Glomerular visceral epithelial cell (primary cell): Measurements from ENCODE around the gene SYT6.
A peak's percentile ranks its signal among the peaks of the same experiment; 100 is the strongest.

Experiments
- DNase-seq: peaks from one replicate; pipeline ENCODE4 v3.0.0-alpha.2; 2016; ENCODE audit errors: extremely low spot score

Gene SYT6

DNA sequence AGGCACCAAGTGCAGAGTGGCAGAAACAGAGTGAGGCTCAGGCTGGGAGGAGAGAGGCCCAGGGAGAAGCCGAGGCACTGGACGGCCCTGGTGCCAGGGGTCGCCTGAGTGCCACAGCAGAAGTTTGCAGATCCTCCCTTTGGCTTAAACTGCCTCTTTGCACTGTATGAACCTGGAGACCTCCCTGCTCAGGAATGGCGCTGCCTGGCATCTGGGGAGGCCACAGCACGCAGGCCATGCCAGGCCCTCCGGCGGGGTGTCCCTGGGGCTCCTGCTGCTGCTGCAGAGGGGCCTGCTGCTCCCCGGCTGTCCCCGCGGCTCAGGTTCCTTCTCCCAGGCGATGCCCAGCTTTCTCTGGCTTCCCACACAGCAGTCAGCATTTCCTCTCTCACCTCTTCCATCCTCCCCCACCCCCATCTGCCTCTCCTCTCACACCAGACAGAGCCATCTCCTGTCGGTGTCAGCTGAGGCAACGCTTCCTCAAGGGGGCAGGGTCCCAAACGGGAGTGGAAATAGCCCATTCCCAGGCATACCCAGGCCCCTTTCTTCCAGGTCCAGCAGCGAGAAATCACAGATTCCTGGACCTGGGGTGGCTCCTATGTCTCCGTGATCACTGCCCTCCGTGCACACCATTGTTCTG lies 35.2 kb downstream of the SYT6 start:
- DNase-seq, result no peak

DNA sequence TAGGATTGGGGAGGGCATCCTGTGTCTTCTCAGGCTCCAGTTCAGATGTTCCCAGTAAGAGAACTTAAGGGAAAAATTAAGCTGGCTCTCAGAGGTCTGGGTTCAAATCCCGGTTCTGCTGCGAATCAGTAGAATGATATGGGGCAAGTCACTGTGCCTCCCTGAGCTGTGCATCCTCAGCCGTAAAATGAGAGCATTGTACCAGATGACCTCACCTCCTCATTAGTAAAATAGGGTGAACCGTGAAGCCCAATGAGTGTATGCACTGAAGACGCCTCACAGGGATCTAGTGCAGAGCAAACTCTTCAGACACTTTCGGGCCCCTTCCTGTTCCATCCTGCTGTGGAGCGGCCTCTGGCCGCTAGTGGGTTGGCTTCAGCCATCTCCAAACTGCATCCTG lies 36.0 kb downstream of the SYT6 start:
- DNase-seq, result no peak

DNA sequence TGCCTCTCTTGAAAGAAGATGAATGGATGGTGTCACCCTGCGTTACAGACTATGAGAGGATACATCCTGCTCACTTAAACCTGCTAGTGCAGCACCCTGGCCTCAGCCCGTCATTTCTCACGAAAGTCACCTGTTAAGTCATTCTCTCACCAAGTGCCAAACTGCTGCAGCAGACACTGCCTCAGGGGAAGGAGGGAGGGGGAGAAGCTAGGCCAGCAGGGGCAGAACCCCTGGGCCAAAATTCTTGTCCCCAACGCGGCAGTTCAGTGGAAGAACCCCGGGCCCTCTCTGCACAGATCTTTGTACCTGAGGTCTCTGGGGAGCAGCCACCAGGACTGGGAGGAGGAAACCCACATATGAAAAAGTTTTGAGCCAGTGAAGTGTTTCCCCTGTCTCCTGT lies 37.6 kb downstream of the SYT6 start:
- DNase-seq, result no peak

DNA sequence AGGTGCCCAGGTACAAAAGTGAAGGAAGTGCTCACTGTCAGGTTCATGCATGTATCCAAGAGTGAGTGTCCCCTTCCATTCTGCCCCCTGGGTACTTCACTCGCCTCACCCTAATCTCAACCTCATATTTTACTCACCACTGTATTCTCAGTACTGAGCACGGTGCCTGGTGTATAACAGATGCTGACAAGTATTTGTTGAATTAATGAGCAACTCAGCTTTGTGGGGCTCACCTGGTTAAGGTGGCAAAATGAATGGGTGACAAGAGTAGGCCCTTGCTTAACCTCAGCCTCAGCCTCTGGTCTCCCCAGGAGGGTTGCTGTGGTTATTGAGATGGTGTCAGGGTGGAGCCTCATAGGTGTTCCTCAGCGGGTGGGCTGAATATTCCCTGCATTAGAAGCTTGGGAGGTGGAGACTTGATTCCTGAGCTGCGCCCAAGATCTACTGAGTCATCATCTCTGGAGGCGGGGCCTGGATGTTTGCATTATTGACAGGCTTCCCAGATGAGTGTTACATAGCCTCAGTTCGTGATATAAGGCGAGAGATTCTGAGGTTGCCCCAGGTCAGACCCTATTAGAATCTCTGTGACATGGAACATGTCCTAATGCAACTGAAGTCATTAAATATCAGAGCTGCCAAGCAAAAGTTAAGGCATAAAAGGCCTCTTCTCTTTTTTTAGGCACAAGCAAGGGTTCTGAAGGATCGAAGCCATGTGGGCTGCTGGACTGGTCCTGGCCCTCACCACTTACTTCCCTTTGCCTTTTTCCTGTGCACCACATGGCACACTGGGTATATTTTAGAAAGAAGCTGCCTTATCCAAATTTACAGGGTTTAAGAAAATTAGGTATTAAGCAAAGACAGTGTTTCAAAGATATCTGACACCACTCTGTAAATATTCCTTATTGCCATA lies 39.2 kb downstream of the SYT6 start:
- no peak for DNase-seq

DNA sequence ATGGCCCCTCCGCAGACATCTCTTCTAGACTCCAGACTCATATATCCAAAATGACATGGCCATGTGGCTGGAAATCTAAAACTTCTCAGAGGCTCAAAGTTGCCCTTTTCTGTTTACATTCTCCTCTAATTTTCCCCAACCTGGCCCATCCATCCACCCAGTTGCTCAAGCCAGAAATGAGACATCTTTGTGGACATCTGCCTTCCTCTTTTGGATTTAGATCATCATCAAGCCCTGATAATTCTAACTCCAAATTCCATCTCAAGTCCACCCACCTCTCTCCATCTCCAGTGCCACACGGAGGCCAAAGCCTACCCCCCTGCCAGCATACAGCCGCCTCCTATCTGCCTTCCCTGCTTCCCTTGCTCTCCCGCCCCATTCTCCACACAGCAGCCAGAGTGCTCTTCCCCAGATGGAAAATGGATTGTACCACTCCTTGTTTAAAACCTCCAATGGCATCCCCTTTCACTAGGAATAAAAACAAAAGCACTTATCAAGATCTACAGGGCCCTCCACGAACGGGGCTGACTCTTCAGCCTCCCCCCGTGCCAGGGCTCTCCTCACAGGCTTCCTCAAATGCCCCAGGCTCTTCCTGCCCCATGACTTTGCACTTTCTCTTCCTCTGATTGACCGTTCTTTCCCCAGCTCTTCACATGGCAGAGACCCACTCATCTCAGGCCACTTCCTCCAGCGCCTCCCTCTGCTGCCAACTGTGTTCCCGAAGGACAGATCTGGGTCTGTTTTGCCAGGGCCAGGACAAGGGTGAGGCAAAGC lies 40.1 kb downstream of the SYT6 start:
- DNase-seq, result no peak

DNA sequence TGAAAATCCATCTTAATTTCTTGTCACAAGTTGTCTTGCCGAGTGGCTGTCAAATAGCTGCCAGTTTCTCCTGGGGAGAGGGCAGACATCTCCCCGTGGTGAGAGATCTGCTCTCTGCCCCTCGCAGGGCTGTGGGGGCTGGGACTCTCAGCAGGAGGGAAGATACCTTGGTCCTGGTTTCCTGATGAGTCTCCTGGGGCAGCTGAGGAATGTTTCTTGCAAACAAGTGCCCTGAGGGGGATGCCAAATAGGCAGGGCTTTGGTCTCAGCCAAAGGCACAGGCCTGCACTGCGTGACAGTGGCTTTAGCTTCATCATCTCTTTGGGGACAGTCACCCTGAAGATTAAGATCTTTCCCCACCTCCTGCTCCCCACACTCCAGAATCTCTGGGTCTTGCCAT lies 40.9 kb downstream of the SYT6 start:
- no peak for DNase-seq

DNA sequence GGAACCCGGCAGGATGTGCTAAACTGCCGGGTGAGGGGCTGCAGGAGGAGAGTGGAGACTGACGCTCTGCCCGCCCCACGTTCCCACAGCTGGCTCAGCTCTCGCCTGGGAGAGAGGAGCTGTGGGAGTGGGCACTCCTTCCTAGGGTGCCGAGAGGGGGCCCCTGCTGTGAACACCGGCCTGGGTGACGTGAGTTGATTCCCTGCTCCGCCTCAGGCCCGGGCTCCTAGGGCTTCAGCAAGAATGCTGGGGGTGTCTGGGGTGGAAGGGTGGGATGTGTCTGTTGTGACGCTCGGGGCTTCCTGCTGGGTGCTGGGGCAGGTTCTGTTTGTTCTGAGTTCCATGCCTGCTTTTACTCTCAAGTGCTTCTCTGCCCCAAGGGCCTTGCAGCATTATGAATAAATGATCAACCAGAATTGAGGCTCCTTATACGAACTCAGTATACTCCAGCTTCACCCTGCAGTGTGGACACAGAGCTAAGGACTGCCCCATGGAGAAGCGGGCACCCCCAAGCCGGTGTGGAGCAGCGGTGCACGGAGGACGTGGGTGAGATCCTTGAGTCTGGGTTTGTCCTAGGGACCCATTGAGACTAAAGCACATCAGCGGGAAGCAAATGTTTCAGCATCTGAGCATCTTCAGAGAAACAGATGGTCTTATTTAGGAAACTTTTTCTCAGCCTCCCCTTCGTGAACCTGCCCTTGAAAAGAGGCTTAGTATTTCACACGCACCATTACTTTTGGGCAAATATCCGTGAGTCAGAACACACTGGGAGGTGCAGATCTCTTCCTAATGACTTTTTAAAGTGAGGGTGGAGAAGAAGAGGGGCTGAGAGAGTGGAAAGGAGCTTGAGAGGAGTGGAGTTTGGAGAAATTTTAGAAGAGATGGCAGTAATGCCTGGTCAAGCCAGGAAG lies 41.7 kb downstream of the SYT6 start:
- DNase-seq, result no peak

DNA sequence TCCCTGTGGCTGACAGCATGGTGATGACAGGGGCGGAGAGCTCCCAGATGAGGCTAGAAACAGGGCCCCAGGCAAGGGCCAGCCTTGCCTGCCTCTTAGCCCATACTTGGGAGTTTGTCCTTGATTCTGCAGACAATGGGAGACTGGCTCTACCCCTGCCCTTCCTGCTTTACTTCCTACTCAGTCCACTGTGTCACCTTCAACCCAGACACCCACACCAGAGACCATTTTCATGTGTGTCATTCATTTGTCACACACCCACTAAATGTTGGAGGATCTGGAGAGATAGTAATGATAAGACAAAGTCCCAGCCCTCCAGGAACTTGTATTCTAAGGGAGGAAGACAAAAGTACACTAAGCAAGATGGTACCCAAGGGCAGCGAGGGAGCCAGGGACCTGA lies 43.7 kb downstream of the SYT6 start:
- DNase-seq, result no peak

DNA sequence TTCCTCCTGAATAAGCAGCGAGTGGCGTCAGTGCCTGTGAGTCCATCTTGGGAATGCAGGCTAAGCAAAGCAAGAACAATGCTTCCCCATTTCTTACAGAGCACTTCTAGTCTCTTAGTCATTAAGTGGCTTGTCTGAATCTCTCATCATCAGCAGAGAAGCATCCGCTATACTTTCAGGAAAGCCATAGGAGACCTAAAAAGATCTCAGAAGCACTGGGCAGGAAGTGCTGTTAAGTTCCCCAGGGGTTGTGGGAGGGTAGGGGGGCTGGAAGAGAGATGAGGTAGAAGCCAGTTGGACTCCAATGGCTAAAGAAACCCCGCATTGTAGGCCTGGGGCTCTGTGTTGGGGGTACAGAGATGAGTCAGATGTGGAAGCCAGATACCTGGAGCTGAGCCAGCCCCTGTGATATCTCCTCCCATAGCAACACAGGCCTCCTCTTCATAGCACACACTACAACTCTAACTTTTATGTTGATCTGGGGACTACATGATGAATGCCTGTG lies 44.9 kb downstream of the SYT6 start:
- DNase-seq, result peak; percentile 4

DNA sequence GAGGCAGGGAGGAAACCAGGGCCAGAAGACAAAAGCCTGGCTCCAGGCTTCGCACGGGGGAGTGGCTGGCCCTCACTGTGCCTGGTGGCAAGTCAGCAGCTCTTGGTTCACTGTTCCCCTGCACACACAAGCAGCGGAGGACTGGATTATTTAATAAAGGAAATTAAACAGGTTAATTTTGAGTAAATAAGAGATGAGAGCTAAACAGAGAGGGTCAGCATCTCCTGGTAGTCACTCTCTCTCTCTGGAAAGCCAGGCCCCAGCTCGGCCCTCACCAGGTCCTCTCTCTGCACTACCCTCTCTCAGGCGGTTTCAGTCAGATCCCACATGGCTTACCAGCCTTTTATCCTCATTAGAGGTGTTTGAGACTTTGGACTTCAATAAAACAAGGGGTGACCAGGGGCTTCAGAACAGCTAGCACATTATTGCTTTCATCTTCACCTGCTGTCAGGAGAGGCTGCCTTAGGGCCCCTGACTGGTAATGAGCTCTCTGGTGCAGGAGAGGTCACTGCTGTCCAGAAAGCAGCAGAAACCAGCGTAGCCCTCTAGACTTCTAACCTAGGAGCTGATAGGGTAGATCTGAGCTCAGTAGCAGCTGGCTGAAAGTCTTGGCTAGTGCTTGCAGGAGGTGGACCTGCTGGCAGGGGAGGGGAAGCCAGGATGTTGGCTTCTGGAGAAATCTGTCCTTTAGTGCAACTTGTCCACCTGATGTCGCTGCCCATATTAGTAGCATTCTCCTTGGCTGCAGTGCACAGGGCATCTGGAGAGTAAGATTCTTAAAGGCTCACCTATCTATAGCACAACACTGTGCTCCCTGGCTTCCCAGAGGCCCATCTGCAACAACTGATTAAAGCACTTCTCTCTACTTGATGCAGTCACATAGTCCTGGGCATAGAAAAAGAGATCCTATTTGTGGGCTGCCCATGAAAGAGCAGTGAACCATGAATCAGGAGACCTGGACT lies 45.9 kb downstream of the SYT6 start:
- no peak for DNase-seq

DNA sequence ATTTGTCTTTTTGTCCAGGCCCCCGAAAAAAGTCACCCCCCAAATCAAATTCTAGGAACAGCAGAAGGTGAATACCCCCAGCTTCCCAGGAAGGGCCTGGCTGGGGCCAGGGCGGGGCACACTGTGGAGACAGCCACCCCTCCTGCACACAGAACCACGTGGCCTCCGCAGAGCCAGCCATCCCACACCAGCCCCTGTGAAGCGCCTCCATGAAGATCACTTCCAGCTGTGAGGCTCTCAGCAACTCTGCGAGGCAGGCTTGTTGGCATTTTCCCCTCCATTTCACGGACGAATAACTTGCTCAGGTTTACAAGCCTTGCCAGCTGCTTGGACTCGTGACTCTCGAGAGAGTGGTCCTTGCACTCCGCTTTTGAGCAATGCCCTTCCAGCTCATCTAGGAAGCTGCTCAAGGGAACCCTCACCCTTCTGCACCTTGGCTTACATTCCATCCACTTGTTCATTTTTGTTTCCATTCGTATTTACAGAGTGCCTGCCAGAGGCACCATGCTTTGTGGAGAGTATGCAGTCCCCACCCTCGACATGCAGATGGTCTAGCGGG lies 48.2 kb downstream of the SYT6 start:
- DNase-seq, result no peak

DNA sequence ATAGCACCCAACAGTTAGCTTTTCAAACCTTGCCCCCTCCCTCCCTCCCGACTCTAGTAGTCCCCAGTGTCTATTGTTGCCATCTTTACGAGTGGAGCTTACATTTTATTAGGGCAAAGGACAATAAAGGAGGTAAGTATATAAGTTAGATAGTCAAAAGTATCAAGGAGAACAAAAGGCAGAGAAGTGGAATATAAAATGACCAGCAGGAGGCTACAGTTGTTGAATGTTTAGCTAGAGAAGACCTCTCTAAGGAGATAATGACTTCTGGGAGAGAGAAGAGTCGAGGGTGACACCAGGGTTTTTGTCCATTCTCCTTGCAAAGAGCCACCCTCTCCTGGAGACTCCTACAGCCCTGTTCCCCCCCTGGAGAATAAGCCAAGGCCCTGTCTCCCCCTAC lies 48.7 kb downstream of the SYT6 start:
- DNase-seq, result no peak

DNA sequence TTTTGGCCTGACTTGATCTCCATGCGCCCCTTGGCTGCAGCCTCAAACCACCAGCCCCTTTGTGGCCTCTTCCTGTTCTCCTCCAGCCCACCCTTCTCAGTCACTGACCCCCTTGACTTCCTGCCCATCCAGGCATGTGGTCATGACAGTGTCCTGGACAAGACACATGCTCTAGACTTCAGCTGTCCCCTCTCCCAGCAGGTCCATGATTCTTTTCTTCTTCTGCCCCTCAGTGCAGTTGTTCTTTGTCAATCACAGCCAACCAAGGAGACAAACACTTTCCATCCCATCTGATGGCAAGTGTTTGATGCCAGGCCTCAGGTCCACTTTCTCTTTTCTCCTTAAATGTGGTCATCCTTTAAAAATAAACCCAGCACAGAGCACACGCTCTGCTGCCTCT lies 49.7 kb downstream of the SYT6 start:
- DNase-seq, result no peak

DNA sequence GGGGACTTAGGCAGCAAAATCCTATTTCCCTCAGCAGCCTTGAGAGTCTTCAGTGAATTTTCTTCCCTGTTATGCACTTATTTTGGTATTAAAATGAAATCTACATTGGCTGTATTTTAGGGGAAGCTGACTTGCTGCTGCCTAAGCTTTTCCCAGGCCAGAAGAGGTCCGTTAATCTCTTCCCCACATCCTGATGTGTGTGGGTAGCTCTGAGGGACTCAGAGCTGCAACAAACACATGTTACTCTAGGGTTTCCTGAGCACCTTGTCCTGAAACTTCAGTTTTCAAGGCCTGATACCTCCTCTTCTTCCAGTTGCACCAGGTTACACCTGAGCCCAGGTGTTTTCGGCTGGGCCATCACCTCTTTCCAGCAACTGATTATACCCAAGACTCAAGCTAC lies 51.5 kb downstream of the SYT6 start:
- no peak for DNase-seq

DNA sequence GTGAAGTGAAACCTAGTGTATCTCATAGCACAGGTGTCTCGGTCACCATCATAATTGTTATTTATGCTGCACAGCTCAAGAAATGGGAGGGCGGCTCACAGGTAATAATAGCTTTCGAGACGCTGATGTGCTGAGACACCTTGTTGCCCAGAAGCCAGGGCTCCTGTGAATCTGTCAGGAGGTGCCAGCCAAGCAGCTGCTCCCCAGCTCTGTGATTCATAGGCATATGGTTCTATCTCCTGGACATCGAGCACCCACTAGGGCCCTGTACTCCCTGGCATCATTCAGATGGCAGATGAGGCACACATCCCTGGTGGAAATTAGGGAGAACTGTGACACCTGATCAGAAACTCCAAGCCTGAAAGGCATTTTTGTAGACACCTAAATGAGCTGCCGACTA lies 53.5 kb downstream of the SYT6 start:
- no peak for DNase-seq

DNA sequence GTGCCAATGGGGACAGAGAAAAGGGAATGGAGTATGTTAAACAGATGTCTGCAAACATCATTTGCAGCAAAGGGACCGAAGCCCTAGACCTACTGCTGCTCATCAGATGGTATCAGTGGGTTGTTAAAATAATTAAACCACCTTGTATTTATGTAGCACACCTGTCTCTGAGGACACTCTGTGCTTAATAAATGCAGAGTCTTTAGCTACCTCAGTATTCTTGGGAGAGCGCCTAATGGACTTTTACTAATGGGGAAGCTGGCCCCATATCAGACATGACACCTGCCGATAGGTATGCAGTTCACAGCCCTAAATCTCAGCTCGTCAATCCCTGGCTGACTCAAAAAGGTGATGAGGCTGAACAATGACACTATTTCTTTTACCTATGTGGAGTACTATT lies 54.4 kb downstream of the SYT6 start:
- no peak for DNase-seq

DNA sequence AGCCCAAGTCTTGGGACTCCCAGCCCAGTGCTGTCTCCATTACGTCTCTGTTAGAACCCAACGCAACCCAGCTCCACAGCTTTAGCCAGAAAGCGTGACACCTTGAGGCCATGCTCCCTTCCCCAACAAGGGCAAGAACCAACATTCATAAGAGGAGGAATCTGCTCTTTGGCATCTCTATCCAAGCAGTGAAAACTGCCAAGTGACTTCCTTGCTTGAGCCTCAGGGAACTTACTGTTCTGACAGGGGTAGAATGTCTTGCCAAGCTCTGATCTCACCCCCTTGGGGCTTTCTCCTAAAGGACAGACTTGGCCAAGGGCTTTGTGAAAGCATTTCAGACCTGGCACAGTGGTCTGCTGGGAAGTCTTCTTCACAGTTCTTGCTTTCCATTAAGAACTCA lies 56.6 kb downstream of the SYT6 start:
- no peak for DNase-seq

DNA sequence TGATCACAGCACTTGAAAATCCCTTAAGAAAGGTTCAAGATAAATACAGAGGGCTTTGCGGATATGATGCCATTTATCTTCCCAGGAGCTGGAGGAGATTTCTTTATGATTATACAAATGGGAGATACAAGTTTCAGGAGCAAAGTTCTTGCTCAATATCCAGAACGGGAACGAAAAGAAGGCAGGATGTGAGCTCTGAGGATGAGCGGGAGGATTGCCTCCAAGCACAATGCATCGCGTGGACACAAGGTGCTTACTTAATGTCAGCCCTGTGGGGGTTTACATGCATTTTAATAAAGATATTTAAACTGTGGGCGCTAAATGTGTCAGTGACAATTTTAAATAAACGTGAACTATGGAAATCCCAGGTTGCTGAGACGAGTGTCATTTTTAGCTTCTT lies 59.0 kb downstream of the SYT6 start:
- DNase-seq, result no peak

DNA sequence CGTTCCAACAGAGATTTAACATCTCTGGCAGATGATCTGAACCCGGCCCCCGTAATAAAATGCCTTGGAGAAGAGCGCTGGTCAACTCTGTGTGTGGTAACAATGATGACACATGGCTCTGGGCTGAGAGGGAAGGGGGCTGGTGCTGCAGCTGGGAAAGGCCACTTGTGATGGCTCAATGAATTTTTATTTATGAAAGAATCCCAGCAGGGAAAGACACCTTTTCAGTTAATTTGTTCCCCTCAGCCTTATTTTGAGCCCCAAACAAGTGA lies 59.4 kb downstream of the SYT6 start:
- peak; percentile 36 for DNase-seq
